ENCODE results near the gene PAX2.

The PAX2 gene

DNA sequence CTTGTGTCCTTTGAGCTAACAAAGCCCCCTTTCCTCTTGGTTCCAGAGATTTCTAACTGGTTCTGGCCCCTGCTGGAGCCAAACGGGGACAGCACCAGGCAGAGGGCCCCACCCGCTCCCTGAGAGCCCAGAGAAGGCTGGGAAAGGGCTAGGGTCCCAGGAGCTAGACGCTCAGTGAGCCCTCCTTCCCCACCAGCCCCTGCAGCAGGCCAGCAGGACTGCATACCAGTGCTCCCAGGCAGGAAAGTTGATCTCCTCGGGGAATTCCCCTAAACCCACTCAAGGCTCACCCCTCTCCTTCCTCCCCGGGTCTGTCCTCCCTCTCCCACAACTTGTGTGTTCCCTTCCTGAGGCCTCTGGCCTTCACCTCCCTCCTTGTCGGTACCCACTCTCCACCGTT lies 47.7 kb downstream of the PAX2 start:
- DNase-seq: no peak

DNA sequence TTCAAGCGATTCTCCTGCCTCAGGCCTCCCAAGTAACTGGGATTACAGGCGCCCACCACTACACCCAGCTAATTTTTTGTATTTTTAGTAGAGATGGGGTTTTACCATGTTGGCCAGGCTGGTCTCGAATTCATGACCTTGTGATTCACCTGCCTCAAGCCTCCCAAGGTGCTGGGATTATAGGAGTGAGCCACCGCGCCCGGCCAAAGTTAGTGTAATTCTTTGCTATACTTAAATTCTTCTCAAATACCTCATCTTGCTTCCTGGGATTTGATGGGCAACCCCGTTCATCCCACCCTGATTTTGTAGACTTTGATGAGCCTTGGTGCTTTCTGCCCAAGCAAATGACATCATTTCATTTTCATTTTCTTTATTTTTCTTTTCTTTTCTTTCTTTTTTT lies 54.5 kb downstream of the PAX2 start:
- DNase-seq: no peak

DNA sequence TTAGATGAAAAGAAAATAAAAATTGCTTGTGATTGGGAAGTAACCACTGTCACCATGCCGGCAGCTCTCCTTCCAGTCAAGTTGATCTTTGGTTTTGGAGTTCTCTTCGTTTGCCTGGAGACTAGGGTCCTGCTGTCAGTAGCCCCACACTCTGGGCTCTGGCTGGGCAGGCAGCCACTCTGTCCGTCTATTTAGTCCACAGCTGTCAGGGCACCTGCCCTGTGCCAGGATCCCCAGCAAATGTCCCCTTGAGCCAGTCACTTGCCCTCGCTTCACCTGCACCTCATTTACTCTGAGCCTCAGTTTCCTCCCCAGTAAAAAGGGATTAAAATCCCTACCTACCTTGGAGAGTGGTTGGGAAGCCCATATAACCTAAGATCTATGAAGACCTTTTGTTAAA lies 55.5 kb downstream of the PAX2 start:
- DNase-seq: no peak

DNA sequence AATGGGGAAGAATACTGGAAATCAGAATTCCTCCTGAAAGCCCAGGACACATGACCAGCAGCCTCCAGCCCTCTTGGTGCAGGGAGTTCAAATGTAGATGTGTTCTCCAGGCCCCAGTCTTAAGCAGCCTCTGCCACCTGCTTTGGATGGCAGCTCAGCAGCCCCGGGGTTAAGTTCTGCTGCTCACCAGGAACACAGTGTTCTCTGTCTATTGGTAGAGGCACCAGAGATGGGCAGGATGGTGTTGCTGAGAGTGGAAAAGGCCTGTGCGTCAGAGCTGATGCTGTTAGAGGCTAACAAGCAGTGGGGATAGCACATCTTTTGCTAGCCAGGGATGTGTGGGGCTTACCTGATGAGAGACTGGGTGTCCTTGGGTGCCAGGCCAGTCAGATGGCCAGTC lies 56.8 kb downstream of the PAX2 start:
- no peak for DNase-seq

DNA sequence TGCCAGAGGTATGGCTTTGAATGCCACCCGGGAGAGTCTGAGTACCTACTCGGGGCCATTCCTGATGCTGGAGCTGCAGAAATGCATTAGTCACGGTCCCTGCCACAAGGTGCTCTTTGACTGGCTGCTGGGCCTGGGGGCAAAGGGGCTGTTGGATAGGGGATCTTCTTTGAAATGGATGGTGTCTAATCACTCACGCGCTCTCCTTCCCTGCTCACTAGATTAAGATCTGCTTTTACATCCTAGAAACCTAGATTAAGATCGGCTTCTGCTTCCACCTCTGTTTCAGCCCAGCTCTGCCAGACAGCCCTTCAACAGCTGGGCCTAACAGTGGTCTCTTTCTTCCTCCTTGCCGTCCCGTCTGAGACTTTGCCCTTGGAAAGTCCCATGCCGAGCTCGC lies 57.2 kb downstream of the PAX2 start:
- DNase-seq: no peak

DNA sequence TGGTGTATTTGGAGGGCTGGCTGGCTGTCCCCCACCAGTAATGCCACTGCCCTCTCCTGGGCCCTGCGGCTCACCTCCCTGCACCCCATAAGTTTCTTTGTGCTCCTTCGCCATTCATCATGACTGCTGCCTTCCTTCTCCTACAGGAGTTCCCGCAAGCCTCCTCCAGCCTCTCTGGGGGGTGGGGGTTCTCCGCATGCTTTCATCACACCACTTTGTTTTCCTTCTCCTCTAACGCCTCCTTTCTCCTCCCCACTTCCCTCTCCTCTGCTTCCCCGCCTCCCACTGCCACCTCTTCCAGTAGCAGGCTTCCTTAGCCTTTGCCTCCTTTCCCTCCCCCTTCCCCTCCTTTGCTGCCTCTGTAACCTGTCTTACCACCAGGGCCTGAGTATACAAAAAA lies 58.1 kb downstream of the PAX2 start:
- no peak for DNase-seq

DNA sequence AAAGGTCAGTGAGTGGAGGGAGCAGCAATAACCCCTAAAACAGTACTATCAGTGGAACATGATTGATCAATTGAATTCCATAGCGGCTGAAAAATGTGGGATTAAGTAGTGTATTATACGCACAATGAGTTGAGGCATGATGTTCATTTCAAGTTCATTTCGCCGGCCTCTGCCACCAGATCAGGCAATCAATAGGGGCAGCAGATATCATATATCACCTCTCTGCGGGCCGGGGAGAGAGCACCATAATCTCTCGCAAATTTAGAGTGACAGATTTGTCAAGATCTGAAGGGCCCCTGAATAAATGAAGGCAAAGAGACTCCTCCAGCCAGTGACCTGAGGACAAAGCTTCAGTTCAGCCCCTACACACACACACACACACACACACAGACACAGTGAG lies 58.5 kb downstream of the PAX2 start:
- DNase-seq: no peak

DNA sequence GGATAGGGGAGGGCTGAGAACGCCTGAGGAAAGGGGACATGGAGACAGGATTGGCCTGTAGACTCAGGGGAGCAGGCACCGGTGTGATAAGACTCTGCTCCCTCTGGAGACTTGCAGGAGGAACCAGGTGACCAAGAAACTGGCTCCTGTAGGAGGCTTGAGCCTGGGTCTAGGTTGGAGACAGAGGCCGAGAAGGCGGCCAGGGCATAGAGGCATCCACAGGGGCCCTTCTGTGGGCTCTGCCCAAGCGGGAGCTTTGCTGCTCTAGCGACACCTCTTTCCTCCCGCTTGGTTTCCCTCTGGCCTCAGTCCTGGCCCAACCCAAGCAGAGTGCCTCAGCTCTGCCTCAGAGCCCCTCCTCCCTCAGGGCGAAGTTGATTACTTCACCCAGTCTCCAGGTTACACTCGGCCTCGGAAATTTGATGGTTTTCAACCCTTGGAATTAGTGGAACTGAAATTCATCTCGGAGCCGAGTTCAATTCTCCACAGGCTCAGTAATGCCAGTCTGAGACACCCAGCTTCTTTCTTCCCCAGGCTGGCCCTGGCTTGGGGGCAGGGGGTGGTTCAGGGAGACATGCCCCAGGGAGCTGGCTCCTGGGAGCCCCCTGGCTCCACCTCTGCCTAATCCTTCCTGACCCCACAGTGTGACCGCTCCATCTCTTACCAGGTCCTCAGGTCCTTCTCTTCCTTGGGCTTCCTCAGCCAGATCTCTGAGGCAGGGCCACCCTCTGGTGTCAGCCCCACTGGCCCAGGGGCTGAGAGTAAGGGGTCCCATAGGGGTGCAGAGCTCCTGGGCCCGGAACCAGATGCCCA lies 60.4 kb downstream of the PAX2 start:
- DNase-seq: no peak

DNA sequence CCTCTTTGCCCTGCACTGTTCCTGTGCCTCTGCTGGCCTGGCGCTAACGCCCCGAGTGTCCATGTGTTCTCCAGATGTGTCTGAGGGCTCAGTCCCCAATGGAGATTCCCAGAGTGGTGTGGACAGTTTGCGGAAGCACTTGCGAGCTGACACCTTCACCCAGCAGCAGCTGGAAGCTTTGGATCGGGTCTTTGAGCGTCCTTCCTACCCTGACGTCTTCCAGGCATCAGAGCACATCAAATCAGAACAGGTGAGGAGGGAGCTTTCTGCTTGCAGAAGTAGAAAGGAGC lies 60.9 kb downstream of the PAX2 start:
- DNase-seq: no peak

DNA sequence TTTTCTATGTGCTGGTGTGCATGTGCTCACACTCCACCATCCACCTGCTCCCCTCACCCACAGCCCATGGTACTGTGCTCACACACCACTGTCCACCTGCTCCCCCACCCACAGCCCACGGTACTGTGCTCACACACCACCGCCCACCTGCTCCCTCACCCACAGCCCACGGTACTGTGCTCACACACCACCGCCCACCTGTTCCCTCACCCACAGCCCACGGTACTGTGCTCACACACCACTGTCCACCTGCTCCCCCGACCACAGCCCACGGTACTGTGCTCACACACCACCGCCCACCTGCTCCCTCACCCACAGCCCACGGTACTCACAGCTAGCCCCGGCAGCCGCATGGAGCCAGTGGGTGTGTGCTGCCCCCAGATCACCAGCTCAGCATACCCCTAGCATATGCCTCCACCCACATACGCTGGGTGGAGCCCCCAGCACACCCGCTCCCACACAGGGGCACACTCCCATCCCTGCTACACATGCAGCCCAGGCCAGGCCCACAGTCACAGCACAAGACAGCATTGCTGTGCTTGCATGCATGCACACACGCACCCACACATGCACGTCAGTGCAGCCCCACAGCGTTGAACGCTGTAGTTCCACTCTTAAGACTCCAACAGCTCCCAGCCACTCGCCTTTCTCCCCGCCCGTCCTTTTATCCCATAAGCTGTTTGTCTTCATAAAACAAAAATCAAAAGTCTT lies 62.0 kb downstream of the PAX2 start:
- DNase-seq: no peak

DNA sequence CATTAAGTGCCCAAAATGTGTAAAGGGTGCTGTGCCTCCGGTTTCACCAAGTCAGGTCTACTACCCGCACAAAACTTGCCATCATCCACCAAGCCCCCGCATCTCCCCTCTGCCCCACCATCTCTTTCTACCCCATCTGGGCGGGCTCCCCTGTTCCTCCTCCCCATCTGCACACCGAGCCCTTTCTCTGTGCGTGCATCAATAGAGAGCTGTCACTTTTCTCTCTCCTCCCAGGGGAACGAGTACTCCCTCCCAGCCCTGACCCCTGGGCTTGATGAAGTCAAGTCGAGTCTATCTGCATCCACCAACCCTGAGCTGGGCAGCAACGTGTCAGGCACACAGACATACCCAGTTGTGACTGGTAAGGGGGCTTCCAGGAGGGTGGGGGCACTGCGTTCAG lies 63.5 kb downstream of the PAX2 start:
- no peak for DNase-seq

DNA sequence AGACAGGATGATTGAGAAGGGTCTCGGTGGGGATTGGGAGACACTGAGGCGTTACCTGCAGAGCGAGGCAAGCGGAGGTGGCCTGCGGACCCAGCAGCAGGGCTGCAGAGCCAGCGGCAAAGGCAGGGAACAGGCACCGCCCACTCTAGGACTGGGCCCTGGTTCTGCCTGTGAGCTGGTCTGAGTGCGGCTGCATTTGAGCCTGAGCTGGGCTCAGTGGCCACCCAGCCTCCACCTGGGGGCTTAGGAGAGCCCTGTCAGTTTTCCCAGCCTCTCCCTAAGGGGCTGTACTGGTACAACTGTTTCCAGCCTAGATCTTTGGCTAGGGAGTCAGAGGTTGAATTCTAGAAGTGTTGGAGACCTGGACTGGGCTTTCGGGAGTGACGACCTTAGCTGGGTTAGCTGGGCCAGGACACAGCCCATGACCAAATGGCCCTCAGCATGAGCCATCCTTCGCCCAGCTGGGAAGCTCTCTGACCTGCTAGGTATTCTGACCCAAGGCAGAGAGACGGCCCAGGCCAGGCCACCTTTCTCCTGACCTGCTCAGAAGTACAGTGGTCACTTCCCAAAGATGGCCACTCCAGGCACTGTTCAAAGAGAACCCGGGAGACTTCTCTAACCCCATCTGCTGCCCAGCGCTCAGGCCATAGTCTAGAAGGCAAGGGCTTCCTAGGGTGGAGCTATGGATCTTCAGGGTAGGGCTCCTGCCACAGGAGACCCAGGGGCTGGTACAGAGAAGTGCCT lies 64.9 kb downstream of the PAX2 start:
- no peak for DNase-seq

DNA sequence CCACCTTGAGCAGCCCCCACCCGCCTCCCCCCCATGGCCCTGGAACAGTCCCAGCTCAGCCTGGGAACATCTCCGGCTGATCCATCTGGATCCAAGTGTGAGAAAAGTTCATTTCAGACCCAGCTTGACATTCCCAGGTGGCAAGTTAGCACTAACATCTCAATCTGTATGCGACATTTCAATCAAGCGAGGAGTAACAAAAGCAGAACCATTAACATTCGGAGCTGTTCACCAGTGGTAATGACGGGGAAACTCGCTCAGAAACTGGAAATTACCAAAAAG lies 65.4 kb downstream of the PAX2 start:
- no peak for DNase-seq

DNA sequence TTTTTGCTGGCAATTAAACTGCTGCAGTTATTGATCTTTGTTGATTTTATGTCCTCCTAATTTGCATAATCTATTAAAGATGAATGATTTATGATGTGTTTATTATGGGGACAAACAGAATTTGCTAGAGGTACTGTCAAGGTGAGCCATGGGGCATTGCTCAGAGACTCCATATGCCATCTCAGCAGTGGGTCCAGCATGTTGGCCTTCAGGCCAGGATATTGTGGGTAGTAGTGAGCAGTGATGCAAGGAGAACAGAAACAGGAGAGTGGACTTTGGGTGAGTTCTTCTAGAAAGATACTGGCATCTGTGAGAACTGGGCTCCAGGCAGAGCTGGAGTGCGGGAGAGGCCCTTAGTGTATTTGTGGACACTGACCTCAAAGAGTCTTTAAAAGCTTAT lies 65.9 kb downstream of the PAX2 start:
- no peak for DNase-seq

DNA sequence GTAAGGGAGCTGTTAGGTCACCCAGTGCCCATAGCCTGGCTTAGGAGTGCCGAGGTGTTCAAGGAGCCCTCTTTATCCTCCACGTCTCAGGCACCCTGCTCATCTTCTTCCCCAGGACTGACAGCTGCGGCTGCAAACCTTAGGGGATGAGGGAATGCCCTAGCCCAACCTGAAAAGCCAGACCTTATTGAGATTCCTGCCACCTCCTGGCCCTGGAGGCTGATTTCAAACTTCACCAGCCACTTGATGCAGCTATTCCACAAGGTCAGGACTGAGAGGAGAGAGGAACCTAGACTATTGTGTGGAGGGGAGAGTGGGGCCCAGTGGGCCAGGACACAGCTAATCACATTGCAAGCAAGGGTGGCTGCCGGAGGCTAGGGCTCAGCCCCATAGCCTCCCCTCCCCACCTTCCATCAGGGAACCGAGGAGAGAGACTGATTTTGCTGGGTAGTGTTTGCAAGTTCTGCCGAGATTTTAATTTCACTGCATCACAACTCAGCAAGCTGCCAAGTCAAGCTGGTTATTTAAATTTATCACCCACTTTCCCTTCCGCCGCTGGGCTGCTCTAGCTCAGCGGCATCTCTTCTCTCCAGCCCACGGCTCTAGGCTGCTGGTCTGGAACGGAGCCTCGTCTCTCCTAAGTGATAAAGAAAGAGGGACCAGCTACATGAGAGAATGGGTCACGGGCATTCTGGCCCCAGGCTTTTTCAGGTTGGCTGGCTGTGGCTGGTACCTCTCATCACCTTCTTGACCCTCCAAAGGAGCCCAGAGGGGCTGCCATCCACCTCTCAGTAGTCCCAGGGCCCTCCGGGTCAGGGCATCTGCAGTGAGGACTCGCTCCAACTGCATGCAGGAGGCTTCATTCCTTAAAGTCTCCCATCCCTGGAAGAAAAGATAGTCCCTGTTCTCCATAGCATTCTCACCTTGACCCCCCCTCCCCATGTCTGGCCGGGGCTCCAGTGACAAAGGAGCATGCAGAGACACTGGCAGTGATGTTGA lies 66.7 kb downstream of the PAX2 start:
- no peak for DNase-seq

DNA sequence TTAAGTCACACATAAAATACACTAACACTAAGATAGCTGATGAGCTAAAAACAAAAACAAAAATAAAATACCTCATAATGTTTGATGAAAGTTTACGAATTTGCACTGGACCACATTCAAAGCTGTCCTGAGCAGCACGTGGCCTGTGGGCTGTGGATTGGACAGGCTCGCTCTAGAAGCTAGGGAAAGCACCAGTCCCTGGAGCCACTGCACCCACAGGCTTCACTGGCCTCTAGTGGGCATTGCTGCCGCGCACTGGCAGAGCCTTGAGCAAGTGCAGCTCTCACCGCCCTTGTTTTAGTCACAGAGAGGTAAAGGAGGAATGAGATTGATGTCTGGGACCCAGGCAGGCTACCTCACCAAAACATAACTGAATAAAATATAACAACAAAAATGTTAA lies 67.6 kb downstream of the PAX2 start:
- no peak for DNase-seq

DNA sequence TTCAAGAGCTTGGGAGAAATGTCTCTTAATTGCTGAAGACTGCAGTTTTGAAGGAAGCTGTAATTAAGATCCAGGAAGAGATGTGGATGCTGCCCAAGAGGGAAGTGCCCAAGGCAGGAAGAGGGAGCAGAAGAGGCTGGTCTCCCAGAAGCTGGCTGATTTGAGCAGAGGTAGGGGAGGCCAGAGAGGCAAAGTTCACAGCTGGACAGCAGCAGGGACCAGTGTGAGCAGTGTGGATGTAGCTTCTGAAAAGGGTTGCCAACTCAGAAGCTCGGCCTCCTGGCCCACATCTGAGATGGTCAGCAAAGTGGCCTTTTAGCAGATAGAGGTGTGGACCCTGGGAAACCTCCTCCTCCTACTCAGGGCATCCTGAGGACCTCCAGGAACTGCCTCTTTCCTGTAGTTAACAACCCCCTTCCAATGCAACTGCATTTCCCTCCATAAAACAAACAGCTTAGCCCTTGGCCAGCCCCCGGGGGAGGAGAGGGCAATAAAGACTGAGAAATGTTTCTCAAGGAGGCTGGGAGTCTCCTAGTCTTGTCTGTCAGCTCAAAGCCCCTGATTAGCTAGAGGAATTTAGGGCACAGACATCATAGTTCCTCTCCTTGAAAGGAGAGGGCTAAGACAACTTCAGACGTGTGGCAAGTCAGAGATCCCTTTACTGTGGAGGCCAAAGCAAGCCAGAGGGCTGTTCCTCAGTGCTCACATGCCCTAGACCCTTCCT lies 69.5 kb downstream of the PAX2 start:
- no peak for DNase-seq

DNA sequence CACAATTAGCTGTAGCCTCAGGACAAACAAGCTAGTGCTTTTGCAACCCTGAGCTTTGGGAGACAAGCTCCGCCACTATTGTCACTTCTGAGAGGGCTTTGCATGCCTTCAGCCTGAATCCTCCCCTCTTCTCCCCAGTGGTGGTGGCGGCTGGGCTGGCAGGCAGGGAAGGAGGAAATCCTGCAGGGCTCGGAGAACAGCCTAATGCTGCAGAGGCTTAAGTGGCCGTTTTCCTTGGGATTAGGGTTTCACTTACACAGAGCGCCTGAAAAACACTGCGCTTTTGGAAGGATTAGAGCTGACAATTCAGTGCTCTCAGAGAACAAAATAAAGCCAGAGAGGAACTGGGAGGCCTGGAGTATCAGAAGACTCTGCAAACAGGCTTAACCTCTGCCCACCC lies 71.3 kb downstream of the PAX2 start:
- no peak for DNase-seq

DNA sequence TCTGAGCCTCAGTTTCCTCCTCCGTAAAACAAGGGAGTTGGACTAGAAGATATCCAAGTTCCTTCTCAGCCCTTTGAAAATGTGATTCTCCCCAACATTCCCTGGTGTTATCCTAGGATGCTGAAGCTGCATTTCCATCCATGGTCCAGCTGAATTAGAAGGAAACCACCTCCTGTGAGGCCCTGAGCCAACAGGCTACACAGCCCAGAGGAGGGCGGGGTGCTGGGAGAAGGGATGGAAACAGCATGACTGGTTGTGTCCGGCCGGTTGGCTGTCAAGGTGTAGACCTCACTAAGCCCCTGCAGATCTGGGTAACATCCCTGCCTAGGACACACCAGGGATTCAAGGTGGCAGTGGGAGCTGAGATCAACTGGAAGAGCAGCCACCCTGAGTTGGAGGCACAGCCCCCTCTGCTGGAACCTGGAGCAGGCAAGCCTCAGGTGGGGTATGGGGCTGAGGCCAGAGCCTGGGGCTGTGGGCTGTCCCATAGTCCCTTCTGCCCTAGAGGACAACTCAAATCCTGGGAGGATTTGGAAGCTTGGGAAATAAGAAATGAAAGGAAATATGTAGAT lies 72.0 kb downstream of the PAX2 start:
- no peak for DNase-seq

DNA sequence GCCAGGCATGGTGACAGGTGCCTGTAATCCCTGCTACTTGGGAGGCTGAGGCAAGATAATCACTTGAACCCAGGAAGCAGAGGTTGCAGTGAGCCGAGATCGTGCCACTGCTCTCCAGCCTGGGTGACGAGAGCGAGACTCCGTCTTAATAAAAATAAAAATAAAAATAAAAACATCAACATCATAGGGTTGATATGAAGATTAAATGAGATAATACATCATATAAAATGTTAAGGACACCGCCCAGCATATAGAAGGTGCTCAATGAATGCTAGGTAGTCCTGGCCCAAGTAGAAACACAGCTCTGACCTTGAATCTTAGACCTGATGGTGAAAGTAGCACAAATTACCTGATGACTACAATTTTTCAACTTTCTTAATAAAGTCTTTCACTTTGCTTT lies 74.0 kb downstream of the PAX2 start:
- DNase-seq: no peak

DNA sequence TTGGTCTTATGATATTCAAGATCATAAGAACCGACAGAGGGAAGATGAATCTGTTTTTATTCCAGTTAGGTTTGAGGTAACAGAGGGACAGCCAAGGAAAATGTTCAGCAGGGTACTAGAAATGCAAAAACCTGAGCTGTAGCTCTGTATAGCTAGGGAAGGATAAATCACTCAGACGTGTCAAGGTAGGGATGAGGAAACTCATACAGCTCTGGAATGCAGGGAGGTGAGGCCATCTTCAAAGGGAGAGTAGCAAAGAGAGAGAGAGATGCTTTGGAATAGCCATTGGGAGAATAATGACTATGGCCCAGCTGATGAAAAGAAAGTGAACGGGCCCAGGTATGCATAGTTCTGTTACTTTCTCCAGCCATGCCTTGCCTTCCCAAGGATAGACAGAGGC lies 77.8 kb downstream of the PAX2 start:
- DNase-seq: no peak

DNA sequence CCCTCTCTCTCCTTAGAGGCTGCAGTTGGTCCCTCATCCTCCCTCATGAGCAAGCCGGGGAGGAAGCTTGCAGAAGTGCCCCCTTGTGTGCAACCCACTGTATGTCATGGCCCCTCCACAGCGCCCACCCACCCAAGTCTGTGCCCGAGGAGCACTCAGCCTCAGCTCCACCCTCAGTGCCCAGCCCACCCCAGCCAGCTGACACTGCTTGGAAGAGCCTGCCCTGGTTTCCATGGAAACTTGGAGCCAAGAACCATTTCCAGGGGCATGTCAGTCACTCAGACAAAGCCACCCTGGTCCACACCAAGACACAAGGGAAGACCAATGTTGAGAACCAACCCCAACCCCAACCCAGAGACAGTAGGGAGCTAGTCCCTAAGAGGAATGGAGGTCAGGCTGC lies 79.5 kb downstream of the PAX2 start:
- no peak for DNase-seq
